Prostate gland (tissue), 2 donors: ENCODE results near the gene KCNS1.

Source experiments
- POLR2A ChIP-seq: fragments of 450-650 bp; IDR thresholded peaks from one replicate; pipeline ENCODE4 v1.6.1; 2016; ENCODE audit warnings: antibody characterized with exemption, mild to moderate bottlenecking
- POLR2AphosphoS5 ChIP-seq: sonication (generic); formaldehyde crosslinking; IDR thresholded peaks from one replicate; pipeline ENCODE4 v1.6.1; 2017; ENCODE audit warnings: antibody characterized with exemption
- TF ChIP-seq, protein P1 (sequence below), 4 experiments: fragments of 200-600 bp in 2 of 4; fragments of 450-650 bp in 2 of 4; sonication (generic) in 2 of 4; IDR thresholded peaks; 1 replicate in 3 of 4; 2 replicates in 1 of 4; pipeline ENCODE4 v1.5.1; 2016 to 2019; ENCODE audit warnings: antibody characterized with exemption in 4 of 4, mild to moderate bottlenecking in 2 of 4, moderate library complexity in 2 of 4

DNA sequence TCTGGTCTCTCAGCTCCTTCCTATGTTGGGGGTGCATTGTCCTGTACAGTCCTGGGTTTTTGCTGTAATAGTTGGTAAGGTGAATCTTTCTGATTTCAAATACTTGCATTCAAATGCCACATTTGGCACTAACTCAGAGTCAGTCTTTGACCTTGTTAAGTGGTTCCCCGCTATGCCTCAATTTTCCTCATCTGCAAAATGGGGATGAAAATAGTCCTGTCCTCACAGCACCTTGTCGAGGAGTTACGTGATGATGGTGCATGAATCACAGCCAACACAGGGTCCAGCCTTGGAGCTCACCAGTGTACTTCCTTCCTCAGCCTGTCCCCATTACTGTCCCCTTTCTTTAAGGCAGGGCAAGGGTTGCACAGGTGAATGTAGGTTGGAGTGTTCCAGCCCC, 12.9 kb upstream of the KCNS1 start:
- TF ChIP-seq POLR2AphosphoS5 = no peak
- TF ChIP-seq, protein P1, sequence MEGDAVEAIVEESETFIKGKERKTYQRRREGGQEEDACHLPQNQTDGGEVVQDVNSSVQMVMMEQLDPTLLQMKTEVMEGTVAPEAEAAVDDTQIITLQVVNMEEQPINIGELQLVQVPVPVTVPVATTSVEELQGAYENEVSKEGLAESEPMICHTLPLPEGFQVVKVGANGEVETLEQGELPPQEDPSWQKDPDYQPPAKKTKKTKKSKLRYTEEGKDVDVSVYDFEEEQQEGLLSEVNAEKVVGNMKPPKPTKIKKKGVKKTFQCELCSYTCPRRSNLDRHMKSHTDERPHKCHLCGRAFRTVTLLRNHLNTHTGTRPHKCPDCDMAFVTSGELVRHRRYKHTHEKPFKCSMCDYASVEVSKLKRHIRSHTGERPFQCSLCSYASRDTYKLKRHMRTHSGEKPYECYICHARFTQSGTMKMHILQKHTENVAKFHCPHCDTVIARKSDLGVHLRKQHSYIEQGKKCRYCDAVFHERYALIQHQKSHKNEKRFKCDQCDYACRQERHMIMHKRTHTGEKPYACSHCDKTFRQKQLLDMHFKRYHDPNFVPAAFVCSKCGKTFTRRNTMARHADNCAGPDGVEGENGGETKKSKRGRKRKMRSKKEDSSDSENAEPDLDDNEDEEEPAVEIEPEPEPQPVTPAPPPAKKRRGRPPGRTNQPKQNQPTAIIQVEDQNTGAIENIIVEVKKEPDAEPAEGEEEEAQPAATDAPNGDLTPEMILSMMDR (IDR thresholded peaks at IDR 0.05) = no peak
- no peak for TF ChIP-seq POLR2A
